ENCODE results near the gene GRAMD1B. TPM values are rescaled to one million over a fixed set of nuclear protein-coding genes. Genes with fewer than 3 reads are reported as not detected.

GRAMD1B gene
- total and polyA plus RNA-seq, 4 donors: 0.29 to 2.6 (median 1.3) TPM

GRCh38 chr11:123622576-123622975, 192.5 kb downstream of the GRAMD1B start:
- Histone ChIP-seq H3K9me3 (ENCODE audit: control insufficient read depth in 4 of 4, low read length in 3 of 4) (no peaks in the 10 kb centered on the region), H3K36me3 (ENCODE audit: control insufficient read depth in 4 of 4, insufficient read depth in 3 of 4, low read depth in 1 of 4, low read length in 3 of 4) (no peaks in the 10 kb centered on the region), H3K9ac (ENCODE audit: low read depth in 1 of 2, low read length in 2 of 2) (no peak overlapping the region), H3K4me3 (ENCODE audit: low read depth in 1 of 3, low read length in 3 of 3) (no peak overlapping the region), H3K4me1 (ENCODE audit: control insufficient read depth in 4 of 4, insufficient read depth in 4 of 4, low read length in 3 of 4) (no peaks in the 10 kb centered on the region), H3K27me3 (ENCODE audit: control insufficient read depth in 4 of 4, insufficient read depth in 4 of 4, low read length in 3 of 4) (no peaks in the 10 kb centered on the region), H3K27ac (ENCODE audit: low read depth in 1 of 2, low read length in 2 of 2) (no peak overlapping the region)
- no peak for DNase-seq (ENCODE audit: low spot score)
- TF ChIP-seq YY1 (IDR thresholded peaks at IDR 0.05) (no peak), HNF4A (conservative IDR thresholded peaks at IDR 0.05) (no peak), NR2F2 (IDR thresholded peaks at IDR 0.05) (no peak), EGR1 (IDR thresholded peaks at IDR 0.05; ENCODE audit: low read depth in 2 of 2) (no peak), ATF3 (IDR thresholded peaks at IDR 0.05) (no peak), SP1 (IDR thresholded peaks at IDR 0.05) (no peak), FOXA2 (IDR thresholded peaks at IDR 0.05) (no peak), JUND (IDR thresholded peaks at IDR 0.05) (no peak), TAF1 (conservative IDR thresholded peaks at IDR 0.05) (no peak), GABPA (IDR thresholded peaks at IDR 0.05 in 1 of 2, conservative IDR thresholded peaks at IDR 0.05 in 1 of 2) (no peak), HNF4G (IDR thresholded peaks at IDR 0.05) (no peak), RAD21 (IDR thresholded peaks at IDR 0.05) (no peak), RXRA (IDR thresholded peaks at IDR 0.05) (no peak), FOXA1 (IDR thresholded peaks at IDR 0.05) (no peak), CTCF (IDR thresholded peaks at IDR 0.05; ENCODE audit: low read depth, low read length, missing input control) (no peak), ZBTB33 (IDR thresholded peaks at IDR 0.05) (no peak)
- TF ChIP-seq, protein P1, sequence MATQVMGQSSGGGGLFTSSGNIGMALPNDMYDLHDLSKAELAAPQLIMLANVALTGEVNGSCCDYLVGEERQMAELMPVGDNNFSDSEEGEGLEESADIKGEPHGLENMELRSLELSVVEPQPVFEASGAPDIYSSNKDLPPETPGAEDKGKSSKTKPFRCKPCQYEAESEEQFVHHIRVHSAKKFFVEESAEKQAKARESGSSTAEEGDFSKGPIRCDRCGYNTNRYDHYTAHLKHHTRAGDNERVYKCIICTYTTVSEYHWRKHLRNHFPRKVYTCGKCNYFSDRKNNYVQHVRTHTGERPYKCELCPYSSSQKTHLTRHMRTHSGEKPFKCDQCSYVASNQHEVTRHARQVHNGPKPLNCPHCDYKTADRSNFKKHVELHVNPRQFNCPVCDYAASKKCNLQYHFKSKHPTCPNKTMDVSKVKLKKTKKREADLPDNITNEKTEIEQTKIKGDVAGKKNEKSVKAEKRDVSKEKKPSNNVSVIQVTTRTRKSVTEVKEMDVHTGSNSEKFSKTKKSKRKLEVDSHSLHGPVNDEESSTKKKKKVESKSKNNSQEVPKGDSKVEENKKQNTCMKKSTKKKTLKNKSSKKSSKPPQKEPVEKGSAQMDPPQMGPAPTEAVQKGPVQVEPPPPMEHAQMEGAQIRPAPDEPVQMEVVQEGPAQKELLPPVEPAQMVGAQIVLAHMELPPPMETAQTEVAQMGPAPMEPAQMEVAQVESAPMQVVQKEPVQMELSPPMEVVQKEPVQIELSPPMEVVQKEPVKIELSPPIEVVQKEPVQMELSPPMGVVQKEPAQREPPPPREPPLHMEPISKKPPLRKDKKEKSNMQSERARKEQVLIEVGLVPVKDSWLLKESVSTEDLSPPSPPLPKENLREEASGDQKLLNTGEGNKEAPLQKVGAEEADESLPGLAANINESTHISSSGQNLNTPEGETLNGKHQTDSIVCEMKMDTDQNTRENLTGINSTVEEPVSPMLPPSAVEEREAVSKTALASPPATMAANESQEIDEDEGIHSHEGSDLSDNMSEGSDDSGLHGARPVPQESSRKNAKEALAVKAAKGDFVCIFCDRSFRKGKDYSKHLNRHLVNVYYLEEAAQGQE (IDR thresholded peaks at IDR 0.05): no peak
- TF ChIP-seq, protein P2, sequence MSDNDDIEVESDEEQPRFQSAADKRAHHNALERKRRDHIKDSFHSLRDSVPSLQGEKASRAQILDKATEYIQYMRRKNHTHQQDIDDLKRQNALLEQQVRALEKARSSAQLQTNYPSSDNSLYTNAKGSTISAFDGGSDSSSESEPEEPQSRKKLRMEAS (IDR thresholded peaks at IDR 0.05): no peak
- WGBS: 94% methylated on average over 9 of the region's 9 CpGs

All from liver (tissue), 9 donors.